Keratinocyte (primary cell): Measurements from ENCODE around the gene TINAGL1. TPM values are rescaled to one million over a fixed set of nuclear protein-coding genes. Genes with fewer than 3 reads are reported as not detected.

Experiments
- DNase-seq: peaks from one replicate; pipeline ENCODE4 v3.0.0-alpha.2; 2011; ENCODE audit warnings: low read depth, missing footprints, low spot score
- FAIRE-seq: peaks from 2 replicates; lab custom pipeline; 2011; peaks lifted over from hg19 to GRCh38; lab: Jason Lieb, UNC
- H2AFZ ChIP-seq: 2 replicates; pipeline ENCODE4 v1.6.0; 2012; ENCODE audit warnings: low read length, control low read depth, inconsistent platforms; ENCODE audit not compliant: control insufficient read depth
- H3K27ac ChIP-seq: 2 replicates; pipeline ENCODE4 v1.5.1; 2011; ENCODE audit warnings: low read length; ENCODE audit not compliant: control insufficient read depth, insufficient read depth
- H3K27me3 ChIP-seq: 3 replicates; pipeline ENCODE4 v1.6.0; 2011; ENCODE audit warnings: low read length; ENCODE audit not compliant: control insufficient read depth, insufficient read depth; ENCODE audit errors: extremely low read depth
- H3K36me3 ChIP-seq, 2 experiments: 2 replicates in 1 of 2; 3 replicates in 1 of 2; pipeline ENCODE4 v1.5.1; 2011; ENCODE audit warnings: low read length in 2 of 2, mild to moderate bottlenecking in 1 of 2; ENCODE audit not compliant: control insufficient read depth in 2 of 2, insufficient read depth in 2 of 2; ENCODE audit errors: extremely low read depth in 1 of 2
- H3K4me1 ChIP-seq: 3 replicates; pipeline ENCODE4 v1.5.1; 2011; ENCODE audit warnings: low read length; ENCODE audit not compliant: control insufficient read depth, insufficient read depth; ENCODE audit errors: extremely low read depth
- H3K4me2 ChIP-seq: 3 replicates; pipeline ENCODE4 v1.6.0; 2011; ENCODE audit warnings: low read depth, low read length; ENCODE audit not compliant: control insufficient read depth, insufficient read depth; ENCODE audit errors: extremely low read depth
- H3K4me3 ChIP-seq, 3 experiments: fragments of 200-600 bp in 1 of 3; sonication (generic) in 1 of 3; 2 replicates in 2 of 3; 3 replicates in 1 of 3; pipeline ENCODE4 v1.5.1; 2011 to 2016; ENCODE audit warnings: low read length in 3 of 3, mild to moderate bottlenecking in 3 of 3, control low read depth in 2 of 3, inconsistent platforms in 1 of 3, low read depth in 1 of 3, mixed read lengths in 1 of 3, mixed run types in 1 of 3, moderate library complexity in 1 of 3; ENCODE audit not compliant: control insufficient read depth in 2 of 3, insufficient read depth in 2 of 3; ENCODE audit errors: extremely low read depth in 1 of 3
- H3K79me2 ChIP-seq: 2 replicates; pipeline ENCODE4 v1.6.0; 2012; ENCODE audit warnings: low read length; ENCODE audit not compliant: control insufficient read depth, insufficient read depth
- H3K9ac ChIP-seq: 3 replicates; pipeline ENCODE4 v1.6.0; 2011; ENCODE audit warnings: low read length; ENCODE audit not compliant: control insufficient read depth, insufficient read depth; ENCODE audit errors: extremely low read depth
- H3K9me1 ChIP-seq: 3 replicates; pipeline ENCODE4 v1.6.0; 2011; ENCODE audit warnings: low read length; ENCODE audit not compliant: control insufficient read depth, insufficient read depth; ENCODE audit errors: extremely low read depth
- H3K9me3 ChIP-seq: 2 replicates; pipeline ENCODE4 v1.5.1; 2012; ENCODE audit warnings: low read depth, low read length; ENCODE audit not compliant: control insufficient read depth
- H4K20me1 ChIP-seq: 3 replicates; pipeline ENCODE4 v1.6.0; 2011; ENCODE audit warnings: low read length; ENCODE audit not compliant: control insufficient read depth, insufficient read depth; ENCODE audit errors: extremely low read depth
- EZH2 ChIP-seq: IDR thresholded peaks from one replicate; pipeline ENCODE4 v1.6.1; 2012; ENCODE audit warnings: inconsistent platforms, mild to moderate bottlenecking, low read length, moderate library complexity
- dilution Hi-C: fragments of 300-500 bp; cut with MboI; formaldehyde crosslinking; loops from one replicate; pipeline ENCODE4 v1.7.0; 2020; ENCODE audit warnings: low sequenced_read_pairs; ENCODE audit not compliant: extremely low pct_ligation_motif_present
- polyA plus RNA-seq, 5 experiments: library from polyadenylated mRNA; depleted of rRNA in 3 of 5; stranded (reverse) in 3 of 5; stranded (forward) in 1 of 5; unstranded in 1 of 5; fragments of >200 nt; gene quantifications; 1 replicate in 1 of 5; 2 replicates in 3 of 5; 3 replicates in 1 of 5; pipeline versions ENCODE4 v1.2.1 to v1.2.3, GENCODE V29; 2011 to 2012; ENCODE audit warnings: missing spikeins in 2 of 5, low read depth in 1 of 5, low replicate concordance in 1 of 5
- TF ChIP-seq, protein P1 (sequence below), 3 experiments: IDR thresholded peaks in 1 of 3; conservative IDR thresholded peaks in 1 of 3; optimal IDR thresholded peaks in 1 of 3; 2 replicates in 2 of 3; 3 replicates in 1 of 3; pipeline versions ENCODE3 to v1.5.1; 2011; ENCODE audit warnings: low read length in 3 of 3, mild to moderate bottlenecking in 3 of 3, moderate library complexity in 2 of 3, control low read depth in 1 of 3, inconsistent platforms in 1 of 3; ENCODE audit not compliant: insufficient read depth in 2 of 3; ENCODE audit errors: extremely low read depth in 1 of 3

TINAGL1 gene
- polyA plus RNA-seq, 1 donor (not counting 4 experiments of a cell fraction or from before 2014, with no cell fraction given) = 189 TPM

DNA sequence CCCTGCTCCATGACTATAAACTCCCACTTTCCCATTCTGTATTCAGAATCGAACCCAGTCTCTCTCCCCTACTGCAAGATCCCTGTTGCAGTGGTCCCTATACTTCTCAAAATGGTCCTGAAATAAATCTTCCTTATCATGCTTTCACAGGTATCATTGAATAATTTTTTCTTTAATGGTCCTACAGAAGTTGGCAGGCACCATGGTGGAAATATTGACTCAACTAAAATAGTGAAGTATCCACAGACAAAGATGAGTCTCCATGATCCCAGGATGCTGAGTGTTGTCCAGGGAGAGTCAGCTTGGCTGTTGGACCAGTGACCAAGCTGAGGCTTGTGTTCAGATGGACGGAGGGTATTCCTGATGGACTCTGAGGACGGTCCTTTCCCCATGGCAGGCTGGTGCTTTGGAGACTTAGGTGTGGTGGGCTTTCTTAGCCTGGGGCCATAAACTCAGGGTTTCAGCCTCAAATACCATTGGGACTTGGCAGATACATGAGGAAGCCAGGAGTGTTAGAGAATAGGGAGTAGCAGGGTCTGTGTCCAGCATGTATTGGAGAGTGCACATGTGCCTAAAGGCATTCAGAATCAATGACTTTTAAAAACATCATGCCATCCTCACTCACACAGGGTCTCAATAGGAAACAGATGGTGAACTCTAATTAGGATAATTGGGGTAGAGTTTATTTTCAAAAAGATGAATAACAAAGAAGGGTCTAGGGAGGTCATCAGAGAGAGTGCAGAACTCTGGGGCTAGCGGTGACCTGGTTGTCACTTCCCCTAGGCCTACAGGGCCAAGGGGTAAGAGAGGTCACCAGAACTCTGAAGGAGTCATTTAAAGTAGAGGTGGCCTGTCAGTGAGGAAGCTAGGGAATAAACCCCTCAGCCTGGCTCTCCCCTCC lies 19.8 kb downstream of the TINAGL1 start:
- no peak overlapping the region for H3K4me2 ChIP-seq
- DNase-seq = no peak
- no peaks in the 10 kb centered on the region for H3K79me2 ChIP-seq
- no peaks in the 10 kb centered on the region for H3K9me1 ChIP-seq
- H3K9me3 ChIP-seq = no peaks in the 10 kb centered on the region
- H3K4me1 ChIP-seq = peaks cover 10% of the 10 kb centered on the region
- no peaks in the 10 kb centered on the region for H3K36me3 ChIP-seq
- no peak for FAIRE-seq
- TF ChIP-seq EZH2 = no peak
- TF ChIP-seq, protein P1, sequence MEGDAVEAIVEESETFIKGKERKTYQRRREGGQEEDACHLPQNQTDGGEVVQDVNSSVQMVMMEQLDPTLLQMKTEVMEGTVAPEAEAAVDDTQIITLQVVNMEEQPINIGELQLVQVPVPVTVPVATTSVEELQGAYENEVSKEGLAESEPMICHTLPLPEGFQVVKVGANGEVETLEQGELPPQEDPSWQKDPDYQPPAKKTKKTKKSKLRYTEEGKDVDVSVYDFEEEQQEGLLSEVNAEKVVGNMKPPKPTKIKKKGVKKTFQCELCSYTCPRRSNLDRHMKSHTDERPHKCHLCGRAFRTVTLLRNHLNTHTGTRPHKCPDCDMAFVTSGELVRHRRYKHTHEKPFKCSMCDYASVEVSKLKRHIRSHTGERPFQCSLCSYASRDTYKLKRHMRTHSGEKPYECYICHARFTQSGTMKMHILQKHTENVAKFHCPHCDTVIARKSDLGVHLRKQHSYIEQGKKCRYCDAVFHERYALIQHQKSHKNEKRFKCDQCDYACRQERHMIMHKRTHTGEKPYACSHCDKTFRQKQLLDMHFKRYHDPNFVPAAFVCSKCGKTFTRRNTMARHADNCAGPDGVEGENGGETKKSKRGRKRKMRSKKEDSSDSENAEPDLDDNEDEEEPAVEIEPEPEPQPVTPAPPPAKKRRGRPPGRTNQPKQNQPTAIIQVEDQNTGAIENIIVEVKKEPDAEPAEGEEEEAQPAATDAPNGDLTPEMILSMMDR (optimal IDR thresholded peaks at IDR 0.05 in 1 of 3, IDR thresholded peaks at IDR 0.05 in 1 of 3, conservative IDR thresholded peaks at IDR 0.05 in 1 of 3; ENCODE audit: extremely low read depth in 1 of 3, insufficient read depth in 2 of 3, low read length in 3 of 3) = no peak
- no peaks in the 10 kb centered on the region for H4K20me1 ChIP-seq
- H3K27me3 ChIP-seq = no peaks in the 10 kb centered on the region
- no peak overlapping the region for H3K9ac ChIP-seq
- H2AFZ ChIP-seq = no peak overlapping the region
- H3K4me3 ChIP-seq = no peak overlapping the region
- H3K27ac ChIP-seq = no peak overlapping the region
- dilution Hi-C loops = no loop called here

DNA sequence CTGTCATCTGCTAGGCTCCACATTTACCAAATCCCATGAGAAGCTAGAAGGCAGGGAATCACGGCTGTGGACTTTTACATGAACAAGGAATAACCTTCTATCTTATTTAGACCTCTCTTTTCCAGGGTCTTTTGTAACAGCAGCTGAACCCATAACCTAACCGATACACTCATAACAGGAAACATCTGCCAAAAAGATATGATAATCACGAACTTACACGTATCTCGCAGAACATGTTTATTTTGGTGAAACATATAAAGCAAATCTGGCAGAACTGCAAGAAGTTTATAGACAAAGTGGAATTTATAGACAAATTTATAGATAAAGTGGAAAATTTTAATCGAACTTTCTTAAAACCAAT lies 20.4 kb downstream of the TINAGL1 start:
- no peak for FAIRE-seq
- no peak overlapping the region for H3K27ac ChIP-seq

More for the DNA sequence above, 20.4 kb downstream of the TINAGL1 start:
- Histone ChIP-seq H3K9me1 (no peaks in the 10 kb centered on the region), H2AFZ (no peak overlapping the region), H3K4me3 (no peak overlapping the region), H3K9ac (no peak overlapping the region), H3K4me1 (peaks cover 6% of the 10 kb centered on the region), H3K4me2 (no peak overlapping the region), H3K27me3 (no peaks in the 10 kb centered on the region), H3K9me3 (no peaks in the 10 kb centered on the region), H3K79me2 (no peaks in the 10 kb centered on the region), H4K20me1 (no peaks in the 10 kb centered on the region), H3K36me3 (no peaks in the 10 kb centered on the region)
- TF ChIP-seq, protein P1 (optimal IDR thresholded peaks at IDR 0.05 in 1 of 3, IDR thresholded peaks at IDR 0.05 in 1 of 3, conservative IDR thresholded peaks at IDR 0.05 in 1 of 3; ENCODE audit: extremely low read depth in 1 of 3, insufficient read depth in 2 of 3, low read length in 3 of 3) = no peak
- TF ChIP-seq EZH2 = no peak
- DNase-seq = no peak
- dilution Hi-C loops = no loop called here
